KBM-7 (cell line): ENCODE measurements around the gene TMC3.
A peak's percentile ranks its signal among the peaks of the same experiment; 100 is the strongest.
"Not testable (repeated sequence)": the region's sequence is repeated elsewhere in the genome, so short reads cannot be mapped to it uniquely, and the experiment has no call there.

Experiments used
- DNase-seq: peaks from one replicate; pipeline ENCODE4 v3.0.0-alpha.2; 2015
- in situ Hi-C: fragments of 300-500 bp; cut with MboI; formaldehyde crosslinking; loops from 2 replicates; pipeline ENCODE4 v1.14.3; 2020; ENCODE audit warnings: low sequenced_read_pairs, low pct_unique_long_range_greater_than_20kb, mixed read lengths

TMC3 gene

DNA sequence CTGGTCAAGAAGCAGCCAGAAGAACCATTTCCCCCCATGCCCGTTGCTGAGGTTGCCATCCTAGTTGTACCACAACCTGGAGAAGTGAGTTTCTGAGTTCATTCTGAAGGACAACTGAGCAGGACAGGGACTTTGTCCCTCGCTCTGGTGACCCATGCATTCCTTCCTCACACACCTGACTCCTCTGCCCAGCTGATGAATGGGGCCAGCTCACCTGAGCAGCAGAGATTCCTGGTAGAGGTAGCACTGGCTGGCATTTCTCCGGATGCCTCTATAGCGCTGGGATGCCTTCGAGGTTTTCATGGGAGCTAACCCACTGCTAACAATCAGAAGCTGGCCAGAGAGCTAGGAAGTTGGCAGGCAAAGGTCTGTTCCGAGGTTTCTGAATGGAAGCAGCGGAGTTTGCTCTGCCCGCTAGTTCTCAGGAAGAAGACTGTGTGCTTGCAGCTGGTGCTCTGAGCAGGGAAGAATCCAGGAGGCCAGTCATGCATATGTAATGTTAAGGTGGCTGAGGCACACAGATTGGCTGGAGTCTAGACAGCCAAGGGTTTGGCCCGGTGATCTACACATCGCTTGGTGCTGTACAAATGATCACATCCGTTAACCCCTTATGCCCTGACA lies at the start of gene TMC3:
TMC3 (minus strand) TSS at position 439 of the 621 bp plus-strand sequence; CDS start at position 303, 136 bp downstream.
- in situ Hi-C loops, result no loop called here
- DNase-seq, result no peak

DNA sequence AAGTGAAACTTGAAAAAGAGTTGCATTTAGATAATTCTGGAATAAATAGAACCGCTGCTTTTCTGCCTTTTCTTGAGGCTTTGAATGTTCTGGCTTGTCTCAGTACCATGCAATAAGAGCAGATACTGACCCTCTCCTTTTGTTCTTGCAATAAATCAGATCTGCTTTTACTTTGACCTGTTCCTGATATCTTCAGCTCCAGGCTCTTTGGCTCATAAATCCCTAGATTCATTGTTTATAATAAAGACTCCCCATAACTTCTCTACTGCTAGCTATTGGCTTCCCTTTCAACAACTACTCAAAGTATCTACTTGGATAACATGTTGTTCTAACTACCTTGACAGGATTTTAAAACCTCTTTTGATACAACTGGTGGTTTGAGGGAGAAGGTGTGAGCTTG lies 47.4 kb upstream of the TMC3 start:
- in situ Hi-C loops, result no loop called here
- DNase-seq, result no peak

DNA sequence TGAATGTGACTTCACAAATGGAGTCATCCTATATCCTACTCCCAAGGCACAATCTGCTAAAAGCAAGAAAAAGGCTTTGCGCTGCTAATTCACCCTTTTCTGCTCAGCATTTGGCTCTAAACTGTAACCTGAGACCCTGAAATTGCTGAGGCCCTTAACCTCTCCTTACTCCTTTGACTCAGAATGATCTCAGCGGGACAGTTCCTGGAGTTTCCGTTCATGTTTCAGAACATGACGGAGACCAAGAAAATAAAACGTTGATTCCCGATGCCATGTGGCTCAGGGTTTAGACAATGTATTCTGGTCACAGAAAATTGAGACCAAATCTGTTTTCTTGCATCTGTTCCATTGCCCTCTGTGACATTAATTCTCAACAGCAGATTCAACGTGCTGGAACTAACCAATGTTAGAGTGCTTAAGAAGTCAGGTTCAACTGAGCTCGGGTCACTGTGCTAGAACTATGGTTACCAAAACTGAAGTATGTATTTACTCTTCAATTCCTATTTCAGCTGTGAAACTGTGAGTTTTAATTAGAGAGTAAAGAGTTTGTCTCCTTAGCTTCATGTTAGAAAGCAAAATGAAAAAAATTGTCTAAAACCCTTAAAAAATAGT lies 45.4 kb upstream of the TMC3 start:
- in situ Hi-C loops, result no loop called here
- no peak for DNase-seq

DNA sequence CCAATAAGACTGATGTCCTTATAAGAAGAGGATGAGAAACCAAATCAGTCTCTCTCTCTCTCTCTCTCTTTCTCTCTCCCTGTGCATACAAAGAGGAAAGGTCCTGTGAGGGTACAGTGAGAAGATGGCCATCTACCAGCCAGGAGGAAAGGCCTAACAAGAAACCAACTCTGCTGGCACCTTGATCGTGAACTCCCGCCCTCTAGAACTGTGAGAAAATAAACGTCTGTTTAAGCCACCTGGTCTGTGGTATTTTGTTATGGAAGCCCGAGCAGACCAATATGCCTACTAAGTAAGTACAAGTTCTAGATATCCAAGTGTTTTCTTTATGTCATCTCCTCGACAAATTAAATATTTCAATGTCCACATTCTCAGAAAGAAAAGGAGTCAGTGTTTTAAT lies 44.9 kb upstream of the TMC3 start:
- no peak for DNase-seq
- in situ Hi-C loops, result no loop called here

DNA sequence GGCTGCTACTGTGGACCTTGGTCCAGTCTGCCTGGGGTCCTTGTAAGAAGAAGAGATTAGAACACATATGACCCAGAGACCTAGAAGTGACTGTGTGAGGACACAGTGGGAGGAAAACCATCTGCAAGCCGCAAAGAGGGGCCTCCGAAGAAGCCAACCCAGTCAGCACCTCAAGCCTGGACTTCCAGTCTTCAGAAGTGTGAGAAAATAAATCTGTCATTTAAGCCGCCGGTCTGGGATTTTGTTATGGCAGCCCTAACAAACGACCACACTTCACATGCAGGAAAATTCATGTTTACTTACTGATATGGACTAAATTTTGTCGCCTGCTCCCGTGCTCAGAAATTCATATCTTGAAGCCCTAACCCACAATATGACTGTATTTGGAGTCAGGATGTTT lies 44.4 kb upstream of the TMC3 start:
- in situ Hi-C loops, result no loop called here
- no peak for DNase-seq

DNA sequence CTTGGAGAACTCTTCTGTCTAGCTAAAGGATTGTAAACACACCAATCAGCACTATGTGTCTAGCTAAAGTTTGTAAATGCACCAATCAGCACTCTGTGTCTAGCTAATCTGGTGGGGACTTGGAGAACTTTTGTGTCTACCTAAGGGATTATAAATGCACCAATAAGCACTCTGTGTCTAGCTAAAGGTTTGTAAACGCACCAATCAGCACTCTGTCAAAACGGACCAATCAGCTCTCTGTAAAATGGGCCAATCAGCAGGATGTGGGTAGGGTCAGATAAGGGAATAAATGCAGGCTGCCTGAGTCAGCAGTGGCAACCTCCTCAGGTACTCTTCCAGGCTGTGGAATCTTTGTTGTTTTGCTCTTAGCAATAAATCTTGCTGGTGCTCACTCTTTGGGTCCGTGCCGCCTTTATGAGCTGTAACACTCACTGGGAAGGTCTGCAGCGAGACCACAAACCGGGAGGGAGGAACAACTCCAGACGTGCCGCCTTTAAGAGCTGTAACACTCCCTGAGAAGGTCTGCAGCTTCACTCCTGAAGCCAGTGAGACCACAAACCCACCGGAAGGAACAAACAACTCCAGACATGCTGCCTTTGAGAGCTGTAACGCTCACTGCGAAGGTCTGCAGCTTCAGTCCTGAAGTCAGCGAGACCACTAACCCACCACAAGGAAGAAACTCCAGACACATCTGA lies 40.4 kb upstream of the TMC3 start:
- DNase-seq, result peak; percentile 99
- in situ Hi-C loops, result not testable (repeated sequence)

DNA sequence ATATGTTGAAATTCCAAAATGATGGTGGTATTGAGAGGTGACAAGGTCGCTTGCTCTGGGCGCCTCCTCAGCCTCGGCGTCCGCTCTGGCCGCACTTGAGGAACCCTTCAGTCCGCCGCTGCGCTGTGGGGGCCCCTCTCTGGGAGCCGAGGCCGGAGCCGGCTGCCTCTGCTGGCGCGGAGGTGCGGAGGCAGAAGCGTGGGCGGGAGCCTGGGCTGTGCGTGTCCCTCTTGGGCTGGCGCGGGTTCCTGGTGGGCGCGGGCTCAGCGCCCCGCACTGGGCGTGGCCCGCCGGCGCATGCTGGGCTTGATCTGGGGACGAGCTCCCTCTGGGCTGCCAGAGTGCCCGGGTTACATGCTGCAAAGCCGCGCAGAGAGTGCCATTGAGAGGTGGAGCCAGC lies 39.8 kb upstream of the TMC3 start:
- DNase-seq, result no peak
- in situ Hi-C loops, result no loop called here

DNA sequence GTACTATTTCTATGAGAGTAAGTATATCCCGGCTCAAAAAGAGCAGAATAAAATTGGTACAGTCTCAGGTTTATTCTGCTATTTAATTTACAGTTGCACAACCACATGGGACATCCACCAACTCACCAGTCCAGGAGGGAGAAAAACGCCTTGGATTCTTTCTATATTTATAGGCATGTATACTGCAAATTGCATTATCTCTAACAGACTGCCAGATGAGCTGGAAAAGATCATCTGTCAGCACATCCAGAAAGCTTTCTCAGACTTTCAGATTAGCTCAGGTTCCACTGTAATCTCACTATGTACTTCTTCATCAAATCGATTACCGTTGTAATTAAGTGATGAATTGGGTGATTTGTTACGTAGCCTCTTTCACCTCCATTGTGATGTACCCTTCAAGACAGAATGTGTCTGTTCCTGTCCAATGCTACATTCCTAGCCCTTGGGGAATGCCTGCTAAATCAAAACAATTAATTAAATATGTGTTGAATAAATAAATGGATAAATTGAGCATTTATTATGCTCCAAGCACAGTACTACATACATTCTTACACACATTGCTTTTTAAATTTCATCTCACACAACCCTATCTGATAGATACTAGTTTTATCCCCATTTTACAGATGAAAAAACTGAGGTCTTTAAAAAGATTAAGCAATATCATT lies 38.1 kb upstream of the TMC3 start:
- in situ Hi-C loops, result no loop called here

DNA sequence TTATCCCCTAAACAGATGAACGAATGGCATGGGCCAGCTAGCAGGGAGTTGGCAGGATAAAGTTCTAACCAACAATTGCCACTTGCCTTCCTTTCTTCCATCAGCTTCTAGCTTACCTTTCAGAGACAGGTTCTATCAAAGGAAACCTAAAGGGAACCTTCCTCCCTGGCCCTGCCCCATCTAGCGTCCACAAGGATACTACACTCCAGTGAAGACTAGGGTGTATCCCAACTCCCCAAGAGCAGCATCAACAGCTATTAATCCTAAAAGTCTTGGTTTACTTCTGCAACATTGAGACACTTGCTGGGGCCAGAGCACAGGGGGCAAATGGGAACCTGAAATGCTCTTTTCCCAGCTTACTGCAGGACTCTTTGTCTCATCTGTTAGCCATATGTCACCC lies 37.0 kb upstream of the TMC3 start:
- no peak for DNase-seq
- in situ Hi-C loops, result no loop called here

More for the DNA sequence above, 38.1 kb upstream of the TMC3 start:
- DNase-seq, result no peak

DNA sequence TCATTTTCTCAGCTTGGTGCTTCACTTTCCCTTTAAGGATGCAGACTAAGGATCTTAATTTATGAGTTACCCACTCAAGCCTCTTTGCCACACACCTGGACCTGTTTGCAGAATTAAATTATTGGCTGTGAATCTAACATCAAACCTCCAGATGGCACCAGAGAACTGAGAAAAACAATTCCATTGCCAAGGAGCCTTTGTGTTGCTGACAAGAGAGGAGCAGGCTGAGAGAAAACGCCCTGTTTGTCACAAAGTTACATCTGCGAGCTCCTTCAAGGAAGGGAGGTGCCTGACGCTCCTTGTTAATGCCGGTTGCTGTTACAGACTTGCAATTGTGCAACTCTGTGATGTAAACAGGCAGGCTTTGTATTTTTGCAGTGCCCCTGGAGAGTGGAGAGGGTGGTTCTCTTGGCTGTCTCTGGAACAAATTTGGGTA lies 36.3 kb upstream of the TMC3 start:
- DNase-seq, result peak; percentile 94
- in situ Hi-C loops, result no loop called here

DNA sequence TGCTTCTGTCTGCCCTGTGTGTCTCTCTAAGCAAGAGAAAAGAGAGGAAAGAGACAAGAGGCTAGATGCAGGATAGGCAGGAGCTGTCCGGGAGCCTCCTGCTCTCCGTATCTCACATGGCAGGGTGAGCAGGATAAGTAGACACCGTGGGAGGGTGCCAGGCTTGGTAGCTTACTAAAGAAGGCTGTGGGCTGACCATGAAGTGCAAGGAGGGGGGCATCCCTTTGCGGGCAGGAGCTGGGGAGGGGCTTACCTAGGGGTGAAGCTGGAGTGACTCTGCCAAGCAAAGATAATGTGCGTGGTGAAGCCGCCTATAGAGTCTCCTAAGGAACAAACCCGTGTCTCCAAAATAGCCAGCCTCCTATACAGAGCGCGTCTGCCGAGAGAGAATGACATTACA lies 33.7 kb upstream of the TMC3 start:
- DNase-seq, result no peak
- in situ Hi-C loops, result no loop called here

DNA sequence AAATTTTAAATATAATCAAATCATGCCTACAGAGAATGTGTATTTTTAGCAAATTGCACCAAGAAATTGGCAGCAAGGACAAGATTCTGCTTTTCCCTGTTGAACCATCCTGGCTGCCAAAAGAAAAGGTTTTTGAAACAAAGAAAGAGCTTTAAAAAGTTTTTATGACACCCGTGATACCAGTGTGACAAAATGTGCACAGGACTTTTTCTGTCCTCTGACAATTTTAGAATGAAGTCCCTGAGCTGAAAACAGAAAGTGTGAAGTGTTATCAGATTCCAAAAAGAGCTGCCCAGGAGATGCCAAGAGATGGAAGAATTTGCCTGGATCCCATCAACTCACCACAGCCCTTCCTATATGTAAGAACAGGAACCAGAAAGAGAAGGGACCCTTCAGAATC lies 33.2 kb upstream of the TMC3 start:
- no peak for DNase-seq
- in situ Hi-C loops, result no loop called here

DNA sequence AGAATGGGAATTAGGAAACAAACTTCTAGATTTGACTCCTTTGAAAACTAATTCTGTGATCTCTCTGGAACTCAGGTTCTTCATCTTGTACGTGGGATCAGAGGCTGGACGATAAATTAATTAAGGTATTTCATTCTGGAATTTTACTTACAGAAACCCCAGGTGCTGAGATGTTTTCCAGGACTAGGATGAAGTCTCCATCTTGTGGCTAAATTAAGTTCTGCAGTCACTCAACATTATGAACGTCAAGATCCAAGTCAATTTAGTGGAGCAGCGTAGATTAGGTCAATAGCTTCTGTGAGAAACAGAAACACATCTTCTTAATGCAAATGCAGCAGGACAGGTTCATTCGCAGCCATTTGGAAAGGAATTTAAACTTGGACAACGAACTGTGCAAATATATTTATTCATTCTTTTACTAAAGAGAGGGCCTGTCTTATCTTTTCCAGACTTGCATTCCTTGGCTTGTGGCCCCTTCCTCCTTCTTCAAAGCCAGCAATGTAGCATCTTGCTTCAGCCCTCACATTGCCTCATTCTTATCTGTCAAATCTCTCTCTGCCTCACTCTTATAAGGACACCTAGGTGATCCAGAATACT lies 26.7 kb upstream of the TMC3 start:
- in situ Hi-C loops, result no loop called here
- DNase-seq, result peak; percentile 84

DNA sequence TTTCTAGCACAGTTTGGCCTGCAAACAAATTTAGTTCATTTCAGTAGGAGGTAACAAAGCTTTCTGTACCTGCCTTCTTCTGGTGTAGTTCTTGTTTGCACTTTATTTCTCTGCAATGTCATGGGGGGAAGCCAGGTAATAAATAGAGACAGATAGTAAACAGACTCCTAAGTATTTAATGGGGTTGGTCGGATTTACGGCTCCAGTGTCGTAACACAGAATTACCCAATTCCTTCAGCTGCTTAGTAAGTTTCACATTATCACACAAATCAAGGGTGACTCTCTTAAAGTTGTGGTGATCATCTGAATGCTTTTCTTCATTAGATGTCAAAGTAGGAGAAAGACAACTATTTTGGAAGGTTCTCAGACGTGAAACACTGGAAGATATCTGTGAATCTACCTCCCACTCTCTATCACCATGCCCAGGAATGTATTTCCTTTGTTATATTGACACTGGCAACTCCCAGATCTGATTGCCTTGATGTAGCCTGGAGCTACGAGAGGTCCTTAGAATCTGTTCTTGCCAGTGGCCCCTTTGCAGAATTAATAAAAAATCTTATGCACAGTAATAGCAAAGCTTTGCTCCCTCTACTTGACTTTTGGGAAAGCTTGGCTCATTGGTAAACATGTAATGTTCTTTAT lies 25.0 kb upstream of the TMC3 start:
- no peak for DNase-seq
- in situ Hi-C loops, result loop anchor here (10.0 kb wide), 1 partner anchor 114 kb away; no protein-coding TSS in a partner anchor

DNA sequence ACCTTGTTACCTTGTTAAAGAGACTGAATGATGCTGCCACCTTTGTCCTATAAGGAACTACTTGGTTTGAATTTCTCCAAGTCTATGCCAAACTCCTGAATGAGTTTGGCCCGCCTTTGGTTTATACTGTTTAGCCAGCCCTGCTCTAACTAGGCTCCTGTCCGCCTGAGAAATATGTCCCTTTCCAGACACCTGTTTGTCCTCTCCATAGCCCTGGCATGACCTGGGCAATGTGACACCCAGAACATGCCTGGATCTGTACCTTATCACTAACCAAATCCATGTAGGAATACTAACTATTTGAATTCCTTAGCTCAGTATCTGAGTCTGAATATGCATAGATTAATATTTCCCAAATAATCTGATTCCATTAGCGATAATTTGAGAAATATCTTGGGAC lies 24.4 kb upstream of the TMC3 start:
- no peak for DNase-seq
- in situ Hi-C loops, result loop anchor here (10.0 kb wide), 1 partner anchor 114 kb away; no protein-coding TSS in a partner anchor

DNA sequence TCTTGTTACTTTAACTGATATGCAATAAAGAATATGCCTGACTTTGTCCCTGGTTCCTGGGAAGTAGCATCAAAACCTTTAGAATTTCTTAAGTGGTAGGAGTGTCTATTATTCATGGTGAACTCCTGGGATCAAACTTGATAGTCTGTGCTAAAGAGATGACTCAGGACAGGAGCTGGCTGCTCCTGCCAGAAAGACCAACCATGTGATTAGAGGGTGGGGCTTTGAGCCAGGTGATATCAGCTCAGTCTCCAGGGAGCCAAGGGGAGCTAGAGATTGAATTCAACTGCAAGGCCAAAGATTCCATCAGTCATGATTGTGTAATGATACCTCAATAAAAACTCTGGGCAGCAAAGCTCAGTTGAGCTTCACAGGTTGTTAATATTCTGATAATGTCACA lies 20.6 kb upstream of the TMC3 start:
- DNase-seq, result no peak
- in situ Hi-C loops, result loop anchor here (10.0 kb wide), 1 partner anchor 110 kb away; no protein-coding TSS in a partner anchor

DNA sequence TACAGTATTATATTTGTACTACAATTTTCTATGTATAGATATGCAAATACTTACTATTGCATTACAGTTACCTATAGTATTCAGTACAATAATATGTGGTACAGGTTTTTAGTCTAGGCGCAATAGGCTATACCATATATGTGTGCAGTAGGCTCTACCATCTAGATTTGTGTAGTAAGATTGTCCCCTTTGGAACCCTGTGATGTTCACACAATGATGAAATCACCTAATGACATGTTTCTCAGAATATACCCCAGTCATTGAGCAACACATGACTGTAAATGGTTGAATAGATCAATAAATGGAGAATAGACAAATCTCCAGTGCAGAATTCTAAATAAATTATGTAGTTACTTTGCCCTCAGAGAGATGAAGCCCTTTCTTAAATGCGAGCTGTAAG lies 17.6 kb upstream of the TMC3 start:
- no peak for DNase-seq
- in situ Hi-C loops, result loop anchor here (10.0 kb wide), 1 partner anchor 107 kb away; no protein-coding TSS in a partner anchor

DNA sequence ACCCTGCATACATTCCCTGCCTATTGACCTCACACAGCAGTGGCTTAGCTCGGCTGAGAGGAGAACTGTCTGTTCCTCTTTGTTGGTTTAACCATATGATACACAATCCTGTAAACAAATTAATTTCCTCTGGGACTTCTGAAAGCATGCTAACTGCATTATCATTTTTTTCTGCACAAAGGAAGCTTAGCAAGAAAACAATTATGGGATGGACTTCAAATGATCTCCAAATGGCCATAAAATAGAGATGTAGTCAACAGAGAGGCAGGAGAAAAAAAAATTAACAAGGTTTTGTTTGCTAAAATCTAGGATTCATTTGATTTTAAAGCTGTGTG lies 14.4 kb upstream of the TMC3 start:
- in situ Hi-C loops, result no loop called here
- no peak for DNase-seq
